GM18861 (cell line): ENCODE measurements around the gene KPNA6.
"Not testable (repeated sequence)": the region's sequence is repeated elsewhere in the genome, so short reads cannot be mapped to it uniquely, and the experiment has no call there.

Experiments
- ATAC-seq: cut with Tn5 transposase; IDR thresholded peaks from one replicate; pipeline ENCODE4 v1.9.1; 2021; ENCODE audit not compliant: unreplicated experiment

The KPNA6 gene

DNA sequence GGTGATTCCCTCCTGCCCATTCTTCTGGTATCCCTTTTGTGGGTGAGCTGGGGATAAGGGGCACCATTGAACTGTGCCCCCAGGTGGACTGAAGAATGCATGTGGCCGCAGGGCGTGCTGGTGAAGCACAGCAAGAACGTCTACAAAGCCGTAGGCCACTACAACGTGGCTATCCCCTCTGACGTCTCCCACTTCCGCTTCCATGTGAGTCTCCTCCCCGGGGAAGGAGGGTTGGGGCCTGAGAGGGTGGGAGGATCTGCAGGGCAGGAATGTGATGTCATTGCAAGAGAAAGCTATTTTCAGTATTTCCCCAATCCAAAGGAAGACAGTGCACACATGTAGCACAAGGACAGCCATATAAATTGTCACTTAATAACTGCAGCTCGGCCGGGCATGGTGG, 7.5 kb upstream of the KPNA6 start:
- no peak for ATAC-seq

DNA sequence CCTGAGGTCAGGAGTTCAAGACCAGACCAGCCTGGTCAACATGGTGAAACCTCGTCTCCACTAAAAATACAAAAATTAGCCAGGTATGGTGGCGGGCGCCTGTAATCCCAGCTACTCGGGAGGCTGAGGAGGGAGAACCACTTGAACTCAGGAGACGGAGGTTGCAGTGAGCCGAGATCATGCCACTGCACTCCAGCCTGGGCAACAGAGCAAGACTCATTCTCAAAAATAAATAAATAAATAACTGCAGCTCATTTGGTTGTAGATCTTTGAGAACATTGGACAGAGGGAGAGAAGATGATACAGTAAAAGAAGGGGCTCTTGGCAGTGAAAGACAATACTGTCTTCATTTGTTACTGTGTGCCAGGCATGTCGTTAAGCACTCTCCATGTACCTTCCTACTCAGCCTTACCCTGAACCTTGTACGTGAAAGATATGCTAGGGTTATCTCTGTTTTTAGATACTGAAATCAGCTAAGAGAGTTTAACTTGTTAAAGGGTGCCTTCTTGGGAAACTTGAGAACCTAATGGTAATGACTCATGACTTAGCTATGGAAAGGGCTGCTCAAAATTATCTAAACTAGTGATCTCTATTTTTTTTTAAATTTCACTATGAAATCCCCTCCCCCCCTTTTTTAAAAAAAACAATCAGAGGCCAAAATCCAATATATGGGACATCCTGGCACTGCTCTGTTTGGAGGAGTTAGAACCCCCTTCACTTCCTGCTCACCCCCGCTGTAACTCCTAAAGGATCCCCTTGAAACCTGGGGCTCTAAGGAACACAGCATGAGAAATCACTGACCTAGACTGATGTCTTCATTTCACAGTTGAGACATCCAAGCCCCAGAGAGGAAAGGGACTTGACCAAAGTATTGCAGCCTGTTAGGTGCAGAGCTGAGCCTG, 6.8 kb upstream of the KPNA6 start:
- ATAC-seq: no peak

DNA sequence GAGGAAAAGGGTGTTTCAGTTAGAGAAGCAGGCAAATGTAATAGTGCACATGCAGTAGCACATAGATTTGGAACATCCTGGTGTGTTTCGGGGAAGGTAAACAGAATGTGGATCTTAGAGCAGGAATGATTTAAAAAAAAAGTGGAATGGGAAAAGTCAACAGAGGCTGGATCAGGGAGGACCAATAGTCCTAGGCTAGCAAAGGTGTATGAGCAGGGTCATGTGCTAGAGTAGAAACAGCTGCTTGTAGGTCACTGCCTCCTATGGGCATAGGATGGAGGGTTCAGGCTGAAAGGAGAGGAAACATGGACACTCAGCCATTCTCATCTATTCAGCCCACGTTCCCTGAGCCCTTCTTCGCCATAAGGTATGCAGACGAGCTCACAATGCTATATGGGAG, 3.7 kb upstream of the KPNA6 start:
- no peak for ATAC-seq

DNA sequence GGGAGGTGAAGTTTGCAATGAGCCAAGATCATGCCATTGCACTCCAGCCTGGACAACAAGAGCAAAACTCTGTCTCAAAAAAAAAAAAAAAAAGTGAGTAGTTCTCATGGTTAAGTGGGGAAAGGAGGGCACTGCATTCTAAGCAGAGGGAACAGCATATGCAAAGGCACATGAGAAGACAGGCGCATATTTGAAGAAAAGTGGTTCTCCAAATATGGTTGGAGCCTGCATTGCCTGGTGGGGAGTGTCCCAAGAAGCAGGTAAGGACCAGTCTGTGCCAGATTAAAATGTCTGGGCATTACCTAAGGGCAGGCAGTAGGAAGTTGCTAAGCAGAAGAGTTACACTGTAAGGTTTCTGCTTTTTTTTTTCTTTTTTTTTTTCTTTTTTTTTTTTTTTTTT, 2.5 kb upstream of the KPNA6 start:
- ATAC-seq: no peak

DNA sequence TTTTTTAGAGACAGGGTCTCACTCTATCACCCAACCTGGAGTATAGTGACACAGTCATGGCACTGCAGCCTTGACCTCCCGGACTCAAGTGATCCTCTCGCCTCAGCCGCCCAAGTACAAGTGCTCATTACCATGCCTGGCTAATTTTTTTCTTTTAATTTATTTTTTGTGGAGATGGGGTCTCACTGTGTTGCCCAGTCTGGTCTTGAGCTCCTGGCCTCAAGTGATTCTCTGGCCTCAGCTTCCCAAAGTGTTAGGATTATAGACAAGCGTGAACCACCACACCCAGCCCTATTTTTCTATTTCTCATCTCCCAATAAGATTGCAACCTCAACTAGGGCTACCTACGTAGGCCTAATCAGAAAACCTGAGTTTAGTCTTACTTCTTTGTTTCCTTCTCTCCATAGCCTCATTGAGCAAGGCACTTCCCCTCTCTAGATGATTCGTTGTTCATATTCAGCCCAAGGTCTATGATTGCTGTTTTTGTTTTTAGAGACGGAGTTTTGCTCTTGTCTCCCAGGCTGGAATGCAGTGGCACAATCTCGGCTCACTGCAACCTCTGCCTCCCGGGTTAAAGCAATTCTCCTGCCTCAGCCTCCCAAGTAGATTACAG, 1.1 kb upstream of the KPNA6 start:
- no peak for ATAC-seq

DNA sequence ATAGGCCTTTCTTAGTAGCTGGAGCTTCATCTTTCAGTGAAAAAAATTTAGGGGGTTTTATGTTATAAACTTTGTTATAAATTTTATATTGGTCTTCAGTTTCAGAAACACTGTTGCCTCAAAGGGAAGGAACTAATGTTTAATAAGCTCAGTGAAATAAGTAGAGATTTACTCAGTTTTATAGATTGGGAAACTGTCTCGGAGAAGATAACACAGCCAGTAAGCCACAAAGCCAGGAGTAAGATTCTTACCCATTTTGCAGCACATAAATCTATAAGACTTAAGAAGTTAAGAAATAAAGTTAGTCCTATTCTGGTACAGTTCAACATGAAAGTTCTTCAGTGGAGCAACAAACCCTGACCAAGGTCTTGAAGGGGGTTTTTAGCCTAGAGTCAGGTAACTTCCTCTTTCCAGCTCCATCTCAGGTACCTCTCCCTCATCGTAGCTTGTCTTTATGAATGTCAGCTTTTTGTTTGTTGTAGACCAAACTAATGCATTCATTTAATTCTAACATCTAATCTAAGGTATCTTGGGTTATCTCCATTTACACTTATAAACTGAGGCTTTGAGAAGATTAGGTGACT, 3.3 kb downstream of the KPNA6 start:
- no peak for ATAC-seq

DNA sequence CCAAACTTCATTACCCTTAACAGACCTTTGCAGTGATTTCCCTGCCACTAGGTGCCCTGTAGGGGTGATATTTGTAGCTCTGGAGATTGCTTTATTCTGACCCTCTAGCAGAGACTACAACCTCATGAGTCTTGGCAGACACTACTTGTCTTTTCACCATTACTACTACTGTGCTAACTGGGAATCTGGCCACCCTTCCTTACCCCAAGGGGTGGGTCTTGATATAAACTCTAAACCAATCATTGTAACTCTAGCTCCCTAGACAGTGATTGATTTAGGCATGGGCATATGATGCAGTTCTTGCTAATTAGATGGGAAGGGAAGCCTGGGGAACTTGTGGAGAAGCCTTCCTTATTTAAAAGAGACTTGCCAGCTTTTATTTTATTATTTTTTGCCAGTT, 3.9 kb downstream of the KPNA6 start:
- no peak for ATAC-seq

DNA sequence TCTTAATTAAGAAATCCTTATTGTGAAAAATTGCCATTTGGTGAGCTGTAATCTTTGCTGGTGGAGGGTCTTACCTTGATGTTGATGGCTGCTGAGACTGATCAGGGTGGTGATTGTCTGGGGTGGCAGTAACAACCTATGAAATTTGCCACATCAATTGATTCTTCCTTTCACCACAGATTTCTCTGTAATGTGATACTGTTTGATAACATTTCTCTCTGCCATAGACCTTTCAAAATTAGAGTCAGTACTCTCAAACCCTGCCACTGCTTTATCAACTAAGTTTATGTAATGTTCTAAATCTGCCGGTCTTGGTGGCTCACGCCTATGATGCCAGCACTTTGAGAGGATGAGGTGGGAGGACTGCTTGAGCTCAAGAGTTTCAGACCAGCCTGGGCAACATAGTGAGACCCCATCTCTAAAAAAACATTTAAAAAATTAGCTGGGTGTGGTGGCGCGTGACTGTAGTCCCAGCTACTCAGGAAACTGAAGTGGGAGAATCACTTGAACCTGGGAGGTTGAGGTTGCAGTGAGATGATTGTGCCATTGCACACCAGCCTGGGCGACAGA, 5.0 kb downstream of the KPNA6 start:
- no peak for ATAC-seq

DNA sequence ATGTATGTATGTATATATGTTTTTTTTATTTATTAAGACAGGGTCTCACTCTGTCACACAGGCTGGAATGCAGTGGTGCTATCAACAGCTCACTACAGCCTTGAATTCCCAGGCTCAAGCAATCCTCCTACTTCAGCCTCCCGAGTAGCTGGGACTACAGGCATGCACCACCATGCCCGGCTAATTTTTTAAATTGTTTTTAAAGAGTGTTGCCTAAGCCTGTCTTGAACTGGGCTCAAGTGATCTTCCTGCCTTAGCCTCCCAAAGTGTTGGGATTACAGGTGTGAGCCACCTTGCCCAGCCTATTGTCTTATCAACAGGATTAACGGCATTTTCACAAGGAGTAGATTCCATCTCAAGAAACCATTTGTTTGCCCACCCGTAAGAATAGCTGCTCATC, 5.6 kb downstream of the KPNA6 start:
- not testable (repeated sequence) for ATAC-seq

DNA sequence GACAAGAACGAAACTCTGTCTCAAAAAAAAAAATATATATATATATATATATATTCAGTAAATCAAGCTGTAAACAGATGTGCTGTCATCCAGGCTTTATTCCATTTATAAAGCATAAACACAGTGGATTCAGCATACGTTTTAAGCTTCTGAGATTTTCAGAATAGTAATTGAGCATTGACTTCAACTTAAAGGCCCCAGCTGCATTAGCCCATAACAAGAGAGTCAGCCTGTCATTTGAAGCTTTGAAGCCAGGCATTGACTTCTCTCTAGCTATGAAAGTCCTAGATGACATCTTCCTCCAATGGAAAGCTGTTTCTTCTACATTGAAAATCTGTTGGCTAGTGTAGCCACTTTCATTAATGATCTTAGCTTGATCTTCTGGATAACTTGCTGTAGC, 6.6 kb downstream of the KPNA6 start:
- no peak for ATAC-seq

DNA sequence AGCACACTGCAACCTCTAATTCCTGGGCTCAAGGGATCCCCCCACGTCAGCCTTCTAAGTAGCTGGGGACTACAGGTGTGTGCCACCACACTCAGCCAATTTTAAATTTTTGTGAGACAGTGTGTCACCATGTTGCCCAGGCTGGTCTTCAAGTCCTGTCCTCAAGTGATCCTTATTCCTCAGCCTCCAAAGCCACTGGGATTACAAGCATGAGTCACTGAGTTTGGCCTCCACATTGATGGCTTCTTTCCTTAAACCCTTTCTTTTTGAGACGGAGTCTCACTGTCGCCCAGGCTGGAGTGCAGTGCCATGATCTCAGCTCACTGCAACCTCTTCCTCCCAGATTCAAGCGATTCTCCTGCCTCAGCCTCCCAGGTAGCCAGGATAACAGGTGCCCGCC, 7.6 kb downstream of the KPNA6 start:
- no peak for ATAC-seq

DNA sequence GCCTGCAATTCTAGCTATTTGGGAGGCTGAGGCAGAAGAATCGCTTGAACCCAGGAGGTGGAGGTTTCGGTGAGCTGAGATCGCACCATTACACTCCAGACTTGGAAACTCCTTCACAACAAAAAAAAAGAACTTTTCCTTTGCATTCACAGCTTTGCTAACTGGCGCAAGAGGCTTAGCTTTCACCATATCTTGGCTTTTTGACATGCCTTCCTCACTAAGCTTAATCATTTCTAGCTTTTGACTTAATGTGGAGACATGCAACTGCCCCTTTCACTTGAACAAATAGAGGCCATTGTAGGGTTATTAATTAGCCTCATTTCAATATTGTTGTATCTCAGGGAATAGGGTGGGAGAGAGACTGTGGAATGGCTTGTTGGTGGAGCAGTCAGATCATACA, 8.7 kb downstream of the KPNA6 start:
- no peak for ATAC-seq

DNA sequence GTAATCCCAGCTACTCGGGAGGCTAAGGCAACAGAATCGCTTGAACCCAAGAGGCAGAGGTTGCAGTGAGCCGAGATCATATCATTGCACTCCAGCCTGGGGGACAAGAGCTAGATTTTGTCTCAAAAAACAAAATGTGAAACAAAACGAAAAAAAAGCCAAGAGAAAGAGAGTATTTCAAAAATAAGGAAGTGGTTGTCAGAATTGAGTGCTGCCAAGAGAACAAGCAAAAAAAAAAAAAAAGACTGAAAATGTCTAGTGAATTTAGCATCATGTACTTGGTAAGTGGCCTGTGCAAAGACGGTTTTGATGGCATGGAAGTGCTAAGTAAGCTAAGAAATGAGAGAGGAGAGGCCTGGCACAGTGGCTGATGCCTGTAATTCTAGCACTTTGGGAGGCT, 14.3 kb downstream of the KPNA6 start:
- no peak for ATAC-seq

DNA sequence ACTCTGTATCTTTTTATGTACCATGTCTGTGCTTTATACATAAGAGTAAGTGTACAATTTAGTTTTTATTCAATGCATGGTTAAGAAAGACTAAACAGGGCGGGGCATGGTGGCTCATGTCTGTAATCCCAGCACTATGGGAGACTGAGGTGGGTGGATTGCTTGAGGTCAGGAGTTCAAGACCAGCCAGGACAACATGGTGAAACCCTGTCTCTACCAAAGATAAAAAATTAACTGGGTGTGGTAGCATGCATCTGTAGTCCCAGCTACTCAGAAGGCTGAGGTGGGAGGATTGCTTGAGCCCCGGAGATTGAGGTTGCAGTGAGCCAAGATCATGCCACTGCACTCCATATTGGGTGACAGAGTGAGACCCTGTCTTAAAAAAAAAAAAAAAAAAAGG, 15.5 kb downstream of the KPNA6 start:
- not testable (repeated sequence) for ATAC-seq

DNA sequence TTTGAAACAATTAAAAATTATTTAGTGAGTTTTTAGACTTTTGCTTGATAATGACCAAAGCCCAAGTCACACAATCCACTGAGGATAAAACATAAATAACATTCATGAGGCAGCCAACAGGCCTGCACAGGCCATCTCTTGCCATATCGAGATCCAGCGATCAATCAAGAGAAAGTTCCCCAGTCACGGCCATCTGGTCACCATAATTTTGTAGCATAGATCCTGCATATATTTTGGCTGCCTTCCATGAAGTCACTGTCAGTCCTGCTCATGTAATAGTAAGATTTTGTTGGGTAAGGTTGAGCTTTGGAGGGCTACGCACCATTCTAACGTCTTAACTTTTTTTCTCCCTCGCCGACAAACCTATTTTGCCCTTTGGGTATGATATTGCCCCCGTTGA, 17.5 kb downstream of the KPNA6 start:
- ATAC-seq: no peak

DNA sequence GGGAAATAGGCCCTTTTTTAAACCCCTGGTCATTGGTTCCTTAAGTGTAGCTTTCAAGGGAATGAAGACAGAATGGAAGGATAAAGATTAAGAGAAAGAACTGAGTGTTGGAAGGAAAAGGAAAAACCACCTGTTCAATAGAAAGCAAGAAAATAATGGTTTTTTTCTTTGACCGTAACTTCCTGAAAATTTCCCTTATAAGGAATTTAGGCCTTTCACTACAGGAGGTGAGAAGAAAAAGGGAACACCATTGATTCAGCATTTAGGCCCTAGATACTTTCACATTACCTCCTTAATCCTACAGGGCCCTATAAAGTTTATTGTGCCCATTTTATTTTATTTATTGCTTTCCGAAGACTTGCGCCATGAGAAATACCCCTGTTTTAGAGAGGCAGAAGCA, 18.9 kb downstream of the KPNA6 start:
- no peak for ATAC-seq

DNA sequence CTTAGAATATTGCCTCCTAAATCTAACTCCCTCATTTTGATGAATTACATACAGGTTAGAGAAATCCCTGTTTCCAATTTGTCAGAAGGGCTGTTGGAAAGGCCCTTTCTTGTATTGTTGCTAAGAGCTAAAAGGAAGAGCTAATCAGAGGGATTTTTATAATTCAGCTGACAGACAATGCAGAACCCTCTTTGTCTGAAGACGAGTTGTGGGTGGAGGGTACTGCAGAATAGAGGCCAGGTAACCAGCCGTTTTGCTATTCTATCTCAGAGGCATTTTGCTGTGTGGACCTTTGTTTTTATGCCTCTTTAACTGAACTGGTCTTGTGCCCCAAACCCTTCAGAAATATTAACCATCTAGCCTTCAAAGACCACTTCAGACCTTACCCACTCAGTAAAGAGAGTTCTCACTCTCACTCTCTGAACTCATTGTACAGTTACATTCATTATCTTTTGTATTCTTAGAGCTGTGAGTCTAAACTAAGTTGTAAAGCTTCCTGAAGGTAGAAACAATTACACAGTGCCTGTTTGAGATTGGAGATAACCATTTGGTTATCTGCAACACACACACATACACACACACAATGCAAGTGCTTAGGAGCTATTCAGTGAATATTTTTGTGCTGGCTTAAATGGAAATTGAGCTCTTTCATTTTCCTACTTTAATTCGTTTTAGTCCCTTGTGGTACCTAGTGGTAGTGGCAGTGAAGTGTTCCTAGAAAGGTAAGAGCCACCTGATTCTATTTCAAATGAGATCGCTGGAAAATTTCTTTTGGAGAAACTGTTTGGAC, 19.7 kb downstream of the KPNA6 start:
- ATAC-seq: no peak

DNA sequence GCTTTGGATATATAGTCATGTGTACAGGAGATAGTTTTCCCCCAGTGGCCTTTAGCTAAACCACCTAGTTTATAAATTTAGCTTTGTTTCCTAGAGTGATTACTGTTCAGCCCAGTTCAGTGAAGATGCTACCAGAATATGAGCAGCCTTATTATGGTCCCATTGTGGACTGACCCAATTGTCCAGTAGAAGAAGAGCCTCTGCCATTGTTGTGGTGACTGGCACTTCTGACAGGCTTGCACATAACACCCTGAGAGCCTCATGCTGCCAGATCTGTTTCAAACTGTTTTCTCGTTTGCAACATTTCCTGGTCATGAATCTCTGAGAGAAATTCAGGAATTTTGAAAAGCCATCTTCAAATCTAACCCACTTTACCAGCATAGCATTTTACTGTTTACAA, 20.6 kb downstream of the KPNA6 start:
- ATAC-seq: no peak

DNA sequence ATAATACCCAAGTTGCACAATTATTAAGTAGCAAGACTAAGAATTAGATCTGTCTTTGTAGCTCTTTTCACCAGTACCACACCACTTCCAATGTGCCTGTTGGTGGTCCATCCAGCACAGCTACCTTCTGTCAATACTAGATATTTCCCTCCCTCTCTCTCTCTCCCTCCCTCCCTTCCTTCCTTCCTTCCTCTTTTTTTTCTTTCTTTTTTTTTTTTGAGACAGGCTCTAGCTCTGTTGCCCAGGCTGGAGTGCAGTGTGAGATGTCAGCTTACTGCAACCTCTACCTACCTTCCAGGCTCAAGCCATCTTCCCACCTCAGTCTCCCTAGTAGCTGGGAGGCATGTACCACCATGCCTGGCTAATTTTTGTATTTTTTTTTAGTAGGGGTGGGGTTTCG, 21.1 kb downstream of the KPNA6 start:
- no peak for ATAC-seq

DNA sequence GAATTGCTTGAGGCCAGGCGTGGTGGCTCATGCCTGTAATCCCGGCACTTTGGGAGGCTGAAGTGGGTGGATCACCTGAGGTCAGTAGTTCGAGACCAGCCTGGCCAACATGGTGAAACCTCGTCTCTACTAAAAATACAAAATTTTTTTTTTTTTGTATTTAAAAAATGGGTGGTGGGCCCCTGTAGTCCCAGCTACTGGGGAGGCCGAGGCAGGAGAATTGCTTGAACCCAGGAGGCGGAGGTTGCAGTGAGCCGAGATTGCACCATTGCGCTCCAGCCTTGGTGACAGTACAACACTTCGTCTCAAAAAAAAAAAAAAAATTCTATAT, 26.1 kb downstream of the KPNA6 start:
- ATAC-seq: not testable (repeated sequence)

DNA sequence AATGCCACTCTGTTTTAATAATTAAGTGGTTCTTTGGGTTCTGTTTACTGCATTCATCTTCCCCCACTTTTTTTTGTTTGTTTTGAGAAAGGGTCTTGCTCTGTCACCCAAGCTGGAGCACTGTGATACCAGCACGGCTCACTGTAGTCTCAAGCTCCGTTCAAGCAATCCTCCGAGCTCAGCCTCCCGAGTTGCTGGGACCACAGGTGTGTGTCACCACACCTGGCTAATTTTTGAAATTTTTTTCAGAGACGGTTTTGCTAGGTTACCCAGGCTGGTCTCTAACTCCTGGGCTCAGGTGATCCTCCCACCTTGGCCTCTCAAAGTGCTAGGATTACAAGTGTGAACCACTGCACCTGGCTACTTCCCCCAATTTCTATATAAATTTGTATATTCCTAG, 29.3 kb downstream of the KPNA6 start:
- no peak for ATAC-seq
